ENCODE measurements around the gene HPDL. TPM values are rescaled to one million over a fixed set of nuclear protein-coding genes. Genes with fewer than 3 reads are reported as not detected.

Gene HPDL
- total RNA-seq, 6 experiments from 2014 or later: 0.36 to 0.80 (median 0.58) TPM

DNA sequence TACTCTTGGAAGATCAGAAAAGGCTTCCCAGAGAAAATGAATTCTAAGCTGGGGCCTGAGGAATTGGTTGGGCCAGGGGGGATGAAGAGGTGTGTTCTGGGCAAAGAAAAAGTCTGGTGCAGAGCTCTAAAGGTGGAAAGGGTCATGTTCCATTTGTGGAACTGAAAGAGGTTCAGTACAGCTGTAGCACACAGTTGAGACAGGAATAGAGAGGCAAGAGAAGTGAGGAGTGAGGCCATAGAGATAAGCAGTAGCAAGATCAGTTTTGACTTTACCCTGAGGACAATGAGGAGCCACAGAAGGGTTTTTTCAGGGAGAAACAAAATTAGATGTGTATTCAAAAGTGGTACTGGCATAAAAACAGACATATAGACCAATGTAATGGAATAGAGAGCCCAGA, 43.9 kb downstream of the HPDL start:
- DNase-seq: no peak
- no peaks in the 10 kb centered on the region; the same call in 1 of the 2 replicates for H3K27me3 Mint-ChIP-seq (ENCODE audit: insufficient read depth)
- H3K4me3 Mint-ChIP-seq: no peak overlapping the region
- no peak for TF ChIP-seq CTCF (IDR thresholded peaks at IDR 0.05)
- H3K36me3 Mint-ChIP-seq (ENCODE audit: low read depth): no peaks in the 10 kb centered on the region
- H3K4me1 Mint-ChIP-seq (ENCODE audit: low read depth): no peaks in the 10 kb centered on the region
- no peak overlapping the region for H3K27ac Mint-ChIP-seq
- H3K9me3 Mint-ChIP-seq: no peaks in the 10 kb centered on the region

DNA sequence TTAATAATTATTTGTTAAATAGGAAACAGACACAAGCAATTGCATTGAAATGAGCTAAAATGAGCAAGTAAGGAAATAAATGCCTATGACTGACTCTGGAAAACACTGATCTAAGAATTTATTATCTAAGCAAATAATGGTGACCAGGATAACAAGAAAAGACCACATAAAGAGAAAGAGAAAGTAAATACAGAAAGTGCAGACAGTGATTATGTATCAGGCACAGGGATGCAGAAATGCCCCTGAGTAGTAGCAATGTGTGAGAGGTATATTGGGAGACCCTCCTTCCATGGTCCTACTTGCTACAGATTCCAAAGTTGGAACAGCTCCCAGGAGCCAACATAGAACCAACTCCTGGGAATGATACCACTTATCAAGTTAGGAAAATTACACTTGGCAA, 46.9 kb downstream of the HPDL start:
- no peaks in the 10 kb centered on the region for H3K4me1 Mint-ChIP-seq (ENCODE audit: low read depth)
- no peaks in the 10 kb centered on the region for H3K9me3 Mint-ChIP-seq
- no peak overlapping the region for H3K4me3 Mint-ChIP-seq
- TF ChIP-seq CTCF (IDR thresholded peaks at IDR 0.05): no peak
- no peak overlapping the region for H3K27ac Mint-ChIP-seq
- no peaks in the 10 kb centered on the region for H3K36me3 Mint-ChIP-seq (ENCODE audit: low read depth)
- no peak for DNase-seq
- H3K27me3 Mint-ChIP-seq (ENCODE audit: insufficient read depth): no peaks in the 10 kb centered on the region; the same call in 1 of the 2 replicates

GRCh38 chr1:45375104-45376090, 48.7 kb downstream of the HPDL start:
- no peak overlapping the region for H3K27ac Mint-ChIP-seq
- H3K4me3 Mint-ChIP-seq: no peak overlapping the region
- no peaks in the 10 kb centered on the region for H3K9me3 Mint-ChIP-seq
- peaks cover under 1% of the 10 kb centered on the region; the same call in 1 of the 2 replicates for H3K4me1 Mint-ChIP-seq (ENCODE audit: low read depth)
- TF ChIP-seq CTCF (IDR thresholded peaks at IDR 0.05): no peak; the same call in 1 of the 2 replicates
- peak; percentile 23 for DNase-seq
- no peaks in the 10 kb centered on the region for H3K36me3 Mint-ChIP-seq (ENCODE audit: low read depth)
- H3K27me3 Mint-ChIP-seq (ENCODE audit: insufficient read depth): no peaks in the 10 kb centered on the region; the same call in 1 of the 2 replicates

DNA sequence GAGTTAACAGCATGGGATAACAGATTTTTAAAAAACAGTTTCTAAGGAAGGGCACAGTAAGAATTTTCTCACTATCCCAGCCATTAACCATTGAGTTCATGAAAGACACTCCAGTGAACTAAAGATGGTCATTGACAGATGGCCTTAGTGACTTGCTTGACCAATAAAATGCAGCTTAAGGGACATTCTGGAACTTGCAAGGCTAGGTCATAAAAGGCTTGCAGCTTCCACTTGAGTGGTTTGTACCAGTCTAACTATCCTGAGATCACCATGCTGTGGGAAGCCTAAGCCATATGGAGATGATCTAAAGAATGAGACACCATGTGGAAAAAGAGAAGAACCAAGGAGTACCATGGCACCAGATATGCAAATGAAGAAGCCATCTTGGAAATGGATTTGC, 51.5 kb downstream of the HPDL start:
- Mint-ChIP-seq H3K27ac (no peak overlapping the region), H3K9me3 (no peaks in the 10 kb centered on the region), H3K27me3 (ENCODE audit: insufficient read depth) (no peaks in the 10 kb centered on the region; the same call in 1 of the 2 replicates), H3K36me3 (ENCODE audit: low read depth) (no peaks in the 10 kb centered on the region), H3K4me3 (no peak overlapping the region), H3K4me1 (ENCODE audit: low read depth) (peaks cover 10% of the 10 kb centered on the region; the same call in 1 of the 2 replicates)
- TF ChIP-seq CTCF (IDR thresholded peaks at IDR 0.05): no peak
- DNase-seq: no peak

Other genes with a start within 250 kb of the HPDL start
- under 1 TPM in 2 of 6 experiments, not detected in 4; 0.03 to 0.05 TPM for gene ZSWIM5, start 120.3 kb upstream of the HPDL start, total RNA-seq (2021; fragmentation: NEBNext Ultra II Directional; extraction: Animal tissue kit (Norgen Biotek cat#: 25700))
- gene TOE1, start 13.3 kb downstream of the HPDL start, total RNA-seq (2021; fragmentation: NEBNext Ultra II Directional; extraction: Animal tissue kit (Norgen Biotek cat#: 25700)): 10 to 100 TPM in 3 of 6 experiments, 1 to 10 TPM in 3; 9.5 to 11.7 (median 10.1) TPM
- gene MUTYH, start 13.5 kb downstream of the HPDL start, total RNA-seq (2021; fragmentation: NEBNext Ultra II Directional; extraction: Animal tissue kit (Norgen Biotek cat#: 25700)): 10 to 100 TPM in 3 of 6 experiments, 1 to 10 TPM in 3; 8.7 to 12.9 (median 10.5) TPM
- gene TESK2, start 164.3 kb downstream of the HPDL start, total RNA-seq (2021; fragmentation: NEBNext Ultra II Directional; extraction: Animal tissue kit (Norgen Biotek cat#: 25700)): 1 to 10 TPM in 2 of 6 experiments, under 1 TPM in 4; 0.54 to 1.4 (median 0.82) TPM
- gene CCDC163, start 173.2 kb downstream of the HPDL start, total RNA-seq (2021; fragmentation: NEBNext Ultra II Directional; extraction: Animal tissue kit (Norgen Biotek cat#: 25700)): 1 to 10 TPM; 1.3 to 2.4 (median 1.7) TPM
- gene MMACHC, start 173.4 kb downstream of the HPDL start, total RNA-seq (2021; fragmentation: NEBNext Ultra II Directional; extraction: Animal tissue kit (Norgen Biotek cat#: 25700)): 10 to 100 TPM; 11.1 to 12.9 (median 12.4) TPM
- gene PRDX1, start 195.0 kb downstream of the HPDL start, total RNA-seq (2021; fragmentation: NEBNext Ultra II Directional; extraction: Animal tissue kit (Norgen Biotek cat#: 25700)): 1,000 to 10,000 TPM in 3 of 6 experiments, 100 to 1,000 TPM in 3; 798 to 1,123 (median 999) TPM
- 100 to 1,000 TPM; 105 to 125 (median 119) TPM for gene AKR1A1, start 223.9 kb downstream of the HPDL start, total RNA-seq (2021; fragmentation: NEBNext Ultra II Directional; extraction: Animal tissue kit (Norgen Biotek cat#: 25700))

All from HFFc6 (cell line).